Measurements from ENCODE around the gene SNRNP40.
"Not testable (repeated sequence)": the region's sequence is repeated elsewhere in the genome, so short reads cannot be mapped to it uniquely, and the experiment has no call there.

The SNRNP40 gene

GRCh38 chr1:31296486-31297276, at the start of gene SNRNP40, which contains the start of gene ZCCHC17:
Gene SNRNP40 (minus strand): TSS chr1:31296788. CDS start chr1:31296751, 37 bp downstream.
Gene ZCCHC17 (plus strand): TSS chr1:31297032. CDS start chr1:31310099, 13,067 bp downstream.
- DNase-seq: peak; percentile 100

GRCh38 chr1:31345635-31346034, 49.0 kb upstream of the SNRNP40 start:
- peak; percentile 18 for DNase-seq

GRCh38 chr1:31344503-31344902, 47.9 kb upstream of the SNRNP40 start:
- no peak for DNase-seq

GRCh38 chr1:31336687-31337467, 40.3 kb upstream of the SNRNP40 start:
- DNase-seq: no peak

- DNase-seq: peak; percentile 72
These were observed 38.4 kb upstream of the SNRNP40 start for GRCh38 chr1:31335007-31335406.

GRCh38 chr1:31327381-31327780, 30.8 kb upstream of the SNRNP40 start:
- no peak for DNase-seq

GRCh38 chr1:31326461-31326860, 29.9 kb upstream of the SNRNP40 start:
- no peak for DNase-seq

GRCh38 chr1:31324992-31325391, 28.4 kb upstream of the SNRNP40 start:
- no peak for DNase-seq

- no peak for DNase-seq
These were observed 27.5 kb upstream of the SNRNP40 start for GRCh38 chr1:31324093-31324492.

- no peak for DNase-seq
These were observed 21.6 kb upstream of the SNRNP40 start for GRCh38 chr1:31318146-31318545.

- DNase-seq: no peak
These were observed 19.3 kb upstream of the SNRNP40 start for GRCh38 chr1:31315902-31316301.

GRCh38 chr1:31310198-31310597, 13.6 kb upstream of the SNRNP40 start:
- DNase-seq: no peak

- DNase-seq: no peak
These were observed 11.4 kb upstream of the SNRNP40 start for GRCh38 chr1:31308036-31308435.

GRCh38 chr1:31306278-31306677, 9.7 kb upstream of the SNRNP40 start:
- DNase-seq: no peak

GRCh38 chr1:31302709-31303441, 6.3 kb upstream of the SNRNP40 start:
- peak; percentile 14 for DNase-seq

- DNase-seq: peak; percentile 12
These were observed 3.6 kb upstream of the SNRNP40 start for GRCh38 chr1:31300193-31300592.

GRCh38 chr1:31299365-31299764, 2.8 kb upstream of the SNRNP40 start:
- DNase-seq: no peak

- DNase-seq: peak; percentile 24
These were observed 974 bp upstream of the SNRNP40 start for GRCh38 chr1:31297277-31298247.

- peak; percentile 11 for DNase-seq
These were observed 608 bp downstream of the SNRNP40 start for GRCh38 chr1:31295874-31296485.

- peak; percentile 57 for DNase-seq
These were observed 7.6 kb downstream of the SNRNP40 start for GRCh38 chr1:31289021-31289420.

GRCh38 chr1:31287791-31288190, 8.8 kb downstream of the SNRNP40 start:
- DNase-seq: not testable (repeated sequence)

Data from hematopoietic multipotent progenitor cell treated with erythropoietin and hydrocortisone succinate and interleukin-3 and kit ligand, for 4 days (in vitro differentiated cells).